Measurements from ENCODE around the gene RBP5. TPM values are rescaled to one million over a fixed set of nuclear protein-coding genes. Genes with fewer than 3 reads are reported as not detected.

RBP5 gene
- polyA plus RNA-seq, 4 donors, result 49.6 to 61.2 (median 58.5) TPM

GRCh38 chr12:7103837-7104584 lies 24.7 kb downstream of the RBP5 start:
- no peak for DNase-seq (ENCODE audit: low read depth in 4 of 4, low spot score in 2 of 4)

- DNase-seq (ENCODE audit: low read depth in 4 of 4, low spot score in 2 of 4), result no peak
These were observed 26.1 kb downstream of the RBP5 start for GRCh38 chr12:7102582-7102981.

GRCh38 chr12:7101694-7102131 lies 27.0 kb downstream of the RBP5 start:
- DNase-seq (ENCODE audit: low read depth in 4 of 4, low spot score in 2 of 4), result no peak

DNA sequence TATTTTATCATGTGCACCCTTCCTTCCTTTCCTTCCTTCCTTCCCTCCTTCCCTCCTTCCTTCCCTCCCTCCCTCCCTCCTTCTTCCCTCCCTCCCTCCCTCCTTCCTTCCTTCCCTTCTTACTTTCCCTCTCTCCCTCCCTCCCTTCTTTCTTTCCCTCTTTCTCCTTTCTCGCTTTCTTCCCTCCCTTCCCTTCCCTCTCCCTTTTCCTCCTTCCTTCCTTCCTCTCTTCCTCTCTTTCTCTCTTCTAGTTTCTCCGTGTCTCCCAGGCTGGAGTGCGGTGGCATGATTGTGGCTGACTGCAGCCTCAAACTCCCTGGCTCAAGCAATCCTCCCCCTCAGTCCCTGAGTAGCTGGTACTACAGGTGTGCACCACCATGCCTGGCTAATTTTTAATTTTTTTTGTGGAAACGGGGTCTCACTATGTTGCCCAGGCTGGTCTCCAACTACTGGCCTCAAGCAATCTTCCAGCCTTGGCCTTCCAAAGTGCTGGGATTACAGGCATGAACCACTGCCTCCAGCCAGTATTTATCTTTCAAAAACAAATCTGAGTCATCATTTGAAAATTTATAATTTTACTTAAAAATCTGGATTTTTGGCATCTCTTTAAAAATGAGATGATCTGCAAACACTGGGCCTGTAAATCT lies 27.5 kb downstream of the RBP5 start:
- DNase-seq (ENCODE audit: low read depth in 4 of 4, low spot score in 2 of 4), result no peak

GRCh38 chr12:7100239-7100638 lies 28.4 kb downstream of the RBP5 start:
- DNase-seq (ENCODE audit: low read depth in 4 of 4, low spot score in 2 of 4), result no peak

DNA sequence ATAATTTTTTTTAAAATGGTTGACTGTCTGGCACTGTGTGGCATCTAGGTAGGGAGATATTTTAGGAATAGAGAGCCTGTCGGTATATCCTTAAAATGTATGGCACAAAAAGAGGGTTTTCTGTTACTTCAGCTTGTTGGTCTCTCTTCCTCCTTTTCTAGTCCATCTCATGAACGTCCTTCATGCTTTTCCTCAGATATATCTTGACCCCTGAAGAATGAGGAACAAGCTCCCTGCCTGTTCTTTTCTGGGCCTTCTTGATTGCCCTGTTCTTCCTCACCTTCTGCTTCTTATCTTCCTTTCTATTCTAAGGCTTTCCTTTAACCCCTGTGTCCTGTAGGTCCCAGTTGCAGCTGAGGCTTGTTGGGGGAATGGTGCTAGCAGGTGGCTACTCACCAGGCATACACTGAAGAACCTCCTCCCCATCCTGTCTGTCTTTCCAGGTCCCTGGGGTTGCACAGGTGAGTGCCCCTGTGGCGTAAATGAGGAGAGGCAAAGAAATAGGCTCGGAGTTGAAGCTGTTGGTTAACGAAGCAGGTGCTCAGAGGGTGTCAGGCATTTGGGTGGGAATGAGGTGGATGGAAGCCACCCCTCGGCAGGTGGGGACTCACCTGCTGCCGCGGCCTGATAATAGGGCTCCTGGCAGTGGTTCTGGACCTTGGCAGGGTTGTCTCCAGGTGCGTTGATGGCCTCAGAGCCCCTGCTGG lies 29.2 kb downstream of the RBP5 start:
- no peak for DNase-seq (ENCODE audit: low read depth in 4 of 4, low spot score in 2 of 4)

GRCh38 chr12:7096979-7097378 lies 31.7 kb downstream of the RBP5 start:
- no peak for DNase-seq (ENCODE audit: low read depth in 4 of 4, low spot score in 2 of 4)

DNA sequence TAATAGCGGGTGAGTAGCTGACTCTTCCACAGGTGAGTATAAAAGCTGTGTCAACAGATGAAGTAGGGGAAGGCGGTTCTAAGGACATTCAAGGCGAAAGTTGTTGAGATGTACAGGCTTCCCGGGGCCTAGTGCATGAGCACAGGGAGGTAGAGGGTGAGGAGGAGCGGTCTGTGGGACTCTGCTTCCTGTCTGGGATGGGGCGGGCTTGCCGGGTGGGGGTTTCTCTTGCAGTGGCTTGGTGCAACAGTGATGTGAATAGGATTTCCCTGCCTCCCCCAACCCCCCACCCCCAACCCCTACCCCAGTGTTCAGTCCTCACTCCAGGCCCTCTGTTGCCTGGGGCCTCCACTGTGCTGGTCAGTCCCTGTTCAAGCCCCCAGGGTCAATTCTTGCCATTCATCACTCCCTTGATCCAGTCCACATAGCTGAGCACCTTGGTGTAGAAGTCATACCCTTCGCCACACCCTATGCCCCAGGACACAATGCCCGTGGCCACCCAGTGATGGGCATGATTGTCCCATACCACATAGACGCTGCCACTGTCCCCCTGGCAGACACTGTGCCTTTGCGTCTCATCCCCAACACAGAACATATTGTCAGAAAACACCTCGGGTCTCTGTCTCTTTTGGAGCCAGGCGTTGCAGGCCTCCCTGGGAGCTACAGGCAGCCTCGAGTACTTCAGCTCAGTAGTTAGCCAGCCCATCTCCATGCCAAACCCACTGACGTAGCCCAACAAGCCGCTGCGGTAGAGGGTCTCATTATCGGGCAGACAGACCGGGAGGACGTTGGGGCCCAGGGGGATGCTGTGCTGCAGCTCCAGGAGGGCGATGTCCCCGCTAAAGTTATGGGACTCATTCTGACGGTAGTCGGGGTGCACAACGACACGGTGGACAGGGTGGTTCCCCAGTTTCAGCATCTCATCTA lies 32.4 kb downstream of the RBP5 start:
- DNase-seq (ENCODE audit: low read depth in 4 of 4, low spot score in 2 of 4), result no peak

GRCh38 chr12:7093892-7094291 lies 34.8 kb downstream of the RBP5 start:
- DNase-seq (ENCODE audit: low read depth in 4 of 4, low spot score in 2 of 4), result no peak

- no peak for DNase-seq (ENCODE audit: low read depth in 4 of 4, low spot score in 2 of 4)
These were observed 35.2 kb downstream of the RBP5 start for GRCh38 chr12:7093486-7093885.

- no peak for DNase-seq (ENCODE audit: low read depth in 4 of 4, low spot score in 2 of 4)
These were observed 35.7 kb downstream of the RBP5 start for GRCh38 chr12:7092986-7093460.

DNA sequence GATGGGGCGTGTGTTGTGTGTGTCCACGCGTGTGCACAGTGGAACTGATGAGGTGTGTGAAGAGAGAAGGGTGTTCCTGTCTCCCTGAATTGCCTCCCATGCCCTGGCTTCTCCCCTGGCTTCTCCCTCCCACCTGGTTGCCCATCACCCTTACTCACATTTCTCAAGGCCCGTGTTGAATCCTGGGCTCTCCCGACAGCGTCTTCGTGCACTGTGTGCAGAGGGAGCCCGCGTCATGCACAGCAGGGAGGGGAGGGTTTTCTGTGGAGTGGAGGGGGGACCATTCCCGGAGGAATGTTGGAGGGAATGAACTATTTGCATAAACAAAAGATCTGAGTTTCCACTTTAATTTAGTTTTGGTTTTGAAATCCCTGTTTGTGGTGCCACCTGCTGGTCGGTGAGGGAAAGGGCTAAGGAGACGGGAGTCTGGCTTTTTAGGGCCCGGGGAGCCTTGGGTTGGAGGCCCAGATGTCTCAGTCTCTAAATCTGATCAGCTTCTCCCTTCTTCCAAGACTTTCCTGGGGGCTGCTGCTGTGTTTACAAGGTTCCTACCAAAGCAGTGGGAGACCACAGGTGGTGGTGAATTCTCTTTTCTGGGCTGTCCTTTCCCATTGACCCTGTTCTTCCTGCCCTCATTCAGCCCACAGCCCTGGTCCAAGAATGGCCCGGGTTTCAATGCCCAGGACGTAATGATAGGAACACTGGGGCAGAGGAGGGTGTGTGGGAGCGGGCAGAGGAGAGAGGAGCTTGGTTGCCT lies 36.3 kb downstream of the RBP5 start, which contains the start of gene C1R:
Gene C1R (minus strand): TSS at position 217 of the 757 bp plus-strand sequence. CDS start 57 bp downstream, at position 160.
- DNase-seq (ENCODE audit: low read depth in 4 of 4, low spot score in 2 of 4), result peak; percentile 47 to 73 (median 62)

DNA sequence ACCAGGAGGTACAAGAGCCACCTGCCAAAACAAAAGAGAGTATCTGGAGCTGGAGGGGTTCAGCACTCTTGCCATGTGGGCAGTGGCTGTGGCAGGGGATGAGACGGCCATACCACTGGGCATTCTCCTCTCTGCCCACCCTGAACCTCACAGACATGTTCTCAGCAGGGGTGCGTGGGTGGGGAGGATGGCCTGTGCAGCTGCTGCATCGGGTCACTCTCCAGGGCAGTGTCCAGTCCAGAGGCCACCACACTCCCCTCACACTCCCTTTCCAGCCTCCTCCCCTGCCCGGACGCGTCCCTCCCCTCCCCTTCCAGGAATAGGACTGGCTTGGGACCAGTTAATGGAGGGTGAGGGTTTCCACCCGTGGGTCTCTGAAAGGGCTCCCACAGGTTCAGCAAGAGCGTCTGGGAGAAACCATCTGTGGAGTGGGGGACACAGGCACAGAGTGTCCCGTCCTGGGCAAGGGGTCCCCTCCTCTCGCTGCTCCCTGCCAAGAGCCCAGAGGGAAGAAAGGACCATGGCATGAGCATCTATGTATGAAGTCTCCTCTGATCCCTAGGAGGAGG lies 36.9 kb downstream of the RBP5 start:
- DNase-seq (ENCODE audit: low read depth in 4 of 4, low spot score in 2 of 4), result no peak

DNA sequence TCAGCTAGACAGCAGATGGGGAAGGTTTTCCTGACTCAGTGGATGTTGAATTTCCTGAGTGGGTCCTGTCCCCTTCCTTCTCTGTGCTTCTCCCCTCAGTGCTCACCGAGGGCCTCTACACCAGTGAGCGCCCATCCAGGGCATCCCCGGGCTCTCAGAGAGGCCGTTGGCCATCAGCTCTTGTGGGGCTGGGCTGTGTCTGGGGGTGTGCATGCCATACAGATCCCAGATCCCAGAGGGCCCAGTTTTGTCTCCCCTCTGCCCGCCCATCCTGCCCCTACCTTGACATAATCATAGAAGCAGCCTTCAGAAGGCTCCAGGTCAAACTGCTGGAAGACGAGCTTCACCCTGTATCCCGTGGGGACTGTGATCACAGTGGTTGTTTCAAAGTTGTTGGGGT lies 37.5 kb downstream of the RBP5 start:
- no peak for DNase-seq (ENCODE audit: low read depth in 4 of 4, low spot score in 2 of 4)

DNA sequence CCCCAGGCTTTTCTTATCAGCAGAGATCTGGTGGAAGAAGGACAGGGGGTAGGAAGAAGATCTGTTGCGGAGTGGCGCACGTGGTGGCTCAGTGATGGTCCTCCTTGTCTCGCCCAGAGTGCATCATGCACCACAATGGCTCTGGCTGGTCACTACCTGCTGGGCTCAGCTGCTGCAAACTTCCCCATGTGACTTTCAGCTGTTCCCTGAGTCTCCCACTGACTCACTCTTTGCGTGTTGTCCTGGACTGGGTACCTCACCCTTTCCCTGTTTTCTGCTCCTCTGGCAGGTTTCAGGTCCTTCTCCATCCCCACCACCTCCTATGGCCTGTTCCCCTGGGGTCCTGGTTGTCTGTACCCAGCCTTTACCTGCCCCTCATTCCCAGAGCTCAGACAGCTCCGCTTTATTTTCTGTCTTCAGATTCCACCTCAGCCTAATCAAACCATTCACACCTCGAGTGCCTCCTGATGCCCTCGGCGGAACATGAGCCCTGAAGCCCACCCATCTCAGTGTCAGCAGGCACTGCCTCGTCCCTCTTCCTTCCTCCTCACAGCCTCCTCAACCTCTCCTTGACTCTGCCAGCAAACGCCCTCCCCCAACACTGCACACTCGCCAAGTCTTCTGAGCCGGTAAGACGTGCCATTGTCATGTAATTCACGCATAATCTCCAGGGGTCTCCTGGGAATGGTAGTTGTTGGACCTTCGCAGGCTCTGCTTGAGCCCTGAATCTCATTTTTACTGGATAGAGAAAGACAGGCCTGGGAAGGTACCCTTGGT lies 38.3 kb downstream of the RBP5 start:
- DNase-seq (ENCODE audit: low read depth in 4 of 4, low spot score in 2 of 4), result no peak

- no peak for DNase-seq (ENCODE audit: low read depth in 4 of 4, low spot score in 2 of 4)
These were observed 39.4 kb downstream of the RBP5 start for GRCh38 chr12:7089196-7089871.

GRCh38 chr12:7083125-7083524 lies 45.6 kb downstream of the RBP5 start:
- no peak for DNase-seq (ENCODE audit: low read depth in 4 of 4, low spot score in 2 of 4)

DNA sequence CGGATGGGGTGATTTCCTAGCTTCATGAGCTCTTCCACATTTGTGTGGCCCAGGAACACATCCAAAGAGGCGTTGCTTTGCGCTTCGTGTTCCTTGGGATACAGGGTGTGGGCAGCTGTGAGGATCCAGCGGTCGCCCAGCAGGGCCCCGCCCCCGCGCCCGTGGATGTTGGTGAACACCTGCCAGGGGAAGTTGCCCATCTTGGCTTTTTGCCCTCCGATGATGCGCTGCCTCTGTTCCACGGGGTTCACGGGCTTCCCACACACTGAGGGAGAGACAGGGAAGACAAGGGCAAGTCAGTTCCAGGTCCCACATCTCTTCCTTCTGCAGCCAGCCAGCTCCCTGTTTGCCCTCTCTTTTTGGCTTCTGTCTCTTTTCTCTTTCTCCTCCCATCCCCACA lies 47.7 kb downstream of the RBP5 start:
- no peak for DNase-seq (ENCODE audit: low read depth in 4 of 4, low spot score in 2 of 4)
